H1 (cell line): ENCODE results near the gene WDR81. TPM values are rescaled to one million over a fixed set of nuclear protein-coding genes. Genes with fewer than 3 reads are reported as not detected.
"Not testable (repeated sequence)": the region's sequence is repeated elsewhere in the genome, so short reads cannot be mapped to it uniquely, and the experiment has no call there.

Source experiments
- CTCF ChIA-PET: fragments of 300-600 bp; sonication (Branson Sonifier 250); formaldehyde crosslinking; loops from one replicate; lab custom pipeline; 2021; ENCODE audit not compliant: partially characterized antibody; lab: Charles Lee
- POLR2A ChIA-PET: fragments of 300-600 bp; sonication (Branson Sonifier 250); formaldehyde crosslinking; loops from one replicate; lab custom pipeline; 2021; ENCODE audit warnings: inconsistent platforms; ENCODE audit not compliant: partially characterized antibody; lab: Charles Lee
- DNase-seq, 2 experiments: peaks; one replicate each; pipeline versions ENCODE4 v3.0.0 to v3.0.0-alpha.2; 2010 to 2022; ENCODE audit warnings: low spot score in 2 of 2, low read depth in 1 of 2, mixed read lengths in 1 of 2
- FAIRE-seq: peaks from 2 replicates; lab custom pipeline; 2011; peaks lifted over from hg19 to GRCh38; lab: Jason Lieb, UNC
- H2AFZ ChIP-seq: 2 replicates; pipeline ENCODE4 v1.8.1; 2012; ENCODE audit warnings: low read length, inconsistent platforms
- H2AK5ac ChIP-seq: 2 replicates; pipeline ENCODE4 v1.6.1; 2013; ENCODE audit warnings: low read depth, low read length
- H2BK120ac ChIP-seq: replicated peaks from 2 replicates; pipeline ENCODE3; 2013; ENCODE audit warnings: low read depth, low read length, inconsistent platforms
- H2BK12ac ChIP-seq: 2 replicates; pipeline ENCODE4 v1.6.1; 2013; ENCODE audit warnings: low read depth, low read length
- H2BK15ac ChIP-seq: 2 replicates; pipeline ENCODE4 v1.6.1; 2013; ENCODE audit warnings: low read length
- H2BK20ac ChIP-seq: 2 replicates; pipeline ENCODE4 v1.6.1; 2013; ENCODE audit warnings: low read length
- H2BK5ac ChIP-seq: 2 replicates; pipeline ENCODE4 v1.6.1; 2013; ENCODE audit warnings: low read depth, low read length
- H3K14ac ChIP-seq: 2 replicates; pipeline ENCODE4 v1.6.1; 2013; ENCODE audit warnings: inconsistent platforms; ENCODE audit not compliant: insufficient read length
- H3K18ac ChIP-seq: 2 replicates; pipeline ENCODE4 v1.6.1; 2013; ENCODE audit warnings: low read length; ENCODE audit errors: extremely low read depth
- H3K23ac ChIP-seq: 2 replicates; pipeline ENCODE4 v1.6.1; 2013; ENCODE audit warnings: inconsistent platforms; ENCODE audit not compliant: insufficient read length
- H3K23me2 ChIP-seq: 2 replicates; pipeline ENCODE4 v1.6.1; 2013; ENCODE audit warnings: low read depth, low read length
- H3K27ac ChIP-seq: 2 replicates; pipeline ENCODE4 v1.6.1; 2011; ENCODE audit warnings: low read depth, low read length, inconsistent platforms
- H3K27me3 ChIP-seq, 4 experiments: replicated peaks in 1 of 4; 1 replicate in 1 of 4; 2 replicates in 3 of 4; pipeline versions ENCODE4 v1.6.1 to v1.8.1; 2011 to 2013; ENCODE audit warnings: low read length in 3 of 4, mild to moderate bottlenecking in 3 of 4, inconsistent platforms in 2 of 4, mixed read lengths in 2 of 4, moderate library complexity in 1 of 4; ENCODE audit not compliant: control insufficient read depth in 3 of 4, insufficient read depth in 3 of 4; ENCODE audit errors: extremely low read depth in 1 of 4
- H3K36me3 ChIP-seq, 4 experiments: 2 replicates each; pipeline versions ENCODE4 v1.6.1 to v1.8.1; 2011 to 2013; ENCODE audit warnings: mild to moderate bottlenecking in 4 of 4, low read length in 3 of 4, moderate library complexity in 2 of 4, control low read depth in 1 of 4, inconsistent platforms in 1 of 4; ENCODE audit not compliant: insufficient read depth in 4 of 4, control insufficient read depth in 2 of 4
- H3K4ac ChIP-seq: replicated peaks from 2 replicates; pipeline ENCODE3; 2013; ENCODE audit warnings: low read length, low read depth, mixed read lengths, inconsistent platforms; ENCODE audit not compliant: insufficient read length
- H3K4me1 ChIP-seq, 4 experiments: replicated peaks in 1 of 4; 1 replicate in 1 of 4; 2 replicates in 3 of 4; pipeline versions ENCODE4 v1.6.1 to v1.8.1; 2011 to 2013; ENCODE audit warnings: low read length in 3 of 4, inconsistent platforms in 2 of 4, mixed read lengths in 1 of 4; ENCODE audit not compliant: insufficient read depth in 4 of 4, control insufficient read depth in 3 of 4
- H3K4me2 ChIP-seq, 2 experiments: 2 replicates each; pipeline versions ENCODE4 v1.6.1 to v1.8.1; 2011 to 2013; ENCODE audit warnings: low read depth in 2 of 2, low read length in 2 of 2, control low read depth in 1 of 2, inconsistent platforms in 1 of 2, mild to moderate bottlenecking in 1 of 2; ENCODE audit not compliant: insufficient read depth in 1 of 2
- H3K4me3 ChIP-seq, 4 experiments: fragments of 200-600, 300-600 bp in 1 of 4; sonication (generic), shearing (Covaris generic), sonication (Bioruptor Twin) in 1 of 4; 2 replicates each; pipeline versions ENCODE4 v1.5.1 to v1.8.1; 2011 to 2016; ENCODE audit warnings: low read length in 4 of 4, low read depth in 3 of 4, control low read depth in 2 of 4, inconsistent platforms in 2 of 4, mild to moderate bottlenecking in 2 of 4, mixed read lengths in 1 of 4, moderate library complexity in 1 of 4; ENCODE audit not compliant: insufficient read depth in 2 of 4; ENCODE audit errors: extremely low read depth in 1 of 4
- H3K56ac ChIP-seq: replicated peaks from 2 replicates; pipeline ENCODE3; 2013; ENCODE audit warnings: low read depth, mild to moderate bottlenecking, mixed read lengths, low read length, inconsistent platforms; ENCODE audit not compliant: insufficient read length
- H3K79me1 ChIP-seq: 2 replicates; pipeline ENCODE4 v1.6.1; 2013; ENCODE audit warnings: low read depth, low read length, control low read depth
- H3K79me2 ChIP-seq, 2 experiments: 2 replicates each; pipeline versions ENCODE4 v1.6.1 to v1.8.1; 2012 to 2013; ENCODE audit warnings: low read length in 2 of 2, mild to moderate bottlenecking in 2 of 2, inconsistent platforms in 1 of 2; ENCODE audit not compliant: insufficient read depth in 2 of 2, control insufficient read depth in 1 of 2
- H3K9ac ChIP-seq, 4 experiments: replicated peaks in 1 of 4; 1 replicate in 1 of 4; 2 replicates in 3 of 4; pipeline versions ENCODE4 v1.6.1 to v1.8.1; 2011 to 2013; ENCODE audit warnings: low read depth in 3 of 4, low read length in 3 of 4, control low read depth in 2 of 4, mild to moderate bottlenecking in 2 of 4, moderate library complexity in 2 of 4, inconsistent platforms in 1 of 4; ENCODE audit errors: extremely low read depth in 1 of 4
- H3K9me3 ChIP-seq, 2 experiments: 2 replicates each; pipeline versions ENCODE4 v1.6.1 to v1.8.1; 2012 to 2013; ENCODE audit warnings: mild to moderate bottlenecking in 2 of 2, moderate library complexity in 2 of 2, control low read depth in 1 of 2, inconsistent platforms in 1 of 2, low read depth in 1 of 2, low read length in 1 of 2, mixed read lengths in 1 of 2; ENCODE audit not compliant: insufficient read depth in 2 of 2
- H4K20me1 ChIP-seq, 2 experiments: replicated peaks in 1 of 2; 2 replicates each; pipeline versions ENCODE3 to v1.8.1; 2011 to 2013; ENCODE audit warnings: inconsistent platforms in 2 of 2, low read length in 2 of 2, mild to moderate bottlenecking in 1 of 2; ENCODE audit not compliant: insufficient read depth in 2 of 2, control insufficient read depth in 1 of 2
- H4K5ac ChIP-seq: 2 replicates; pipeline ENCODE4 v1.6.1; 2013; ENCODE audit warnings: low read length, low read depth, mixed read lengths, inconsistent platforms; ENCODE audit not compliant: insufficient read length
- H4K8ac ChIP-seq: 2 replicates; pipeline ENCODE4 v1.8.0; 2013; ENCODE audit warnings: mild to moderate bottlenecking, moderate library complexity, low read length, inconsistent platforms; ENCODE audit not compliant: insufficient read depth; ENCODE audit errors: extremely low read depth
- H4K91ac ChIP-seq: replicated peaks from 2 replicates; pipeline ENCODE3; 2013; ENCODE audit warnings: low read length, mixed read lengths, inconsistent platforms; ENCODE audit not compliant: insufficient read length
- WGBS, 2 experiments: shearing (Covaris generic) in 1 of 2; methylation state at CpG; one replicate each; pipeline versions ENCODE4 v1.1.6 to v1.1.7; 2013 to 2015; ENCODE audit warnings: low lambda C conversion rate in 2 of 2, mixed read lengths in 2 of 2, inconsistent platforms in 1 of 2, low coverage in 1 of 2, missing lambda C conversion rate in 1 of 2; ENCODE audit not compliant: insufficient replicate concordance in 2 of 2, insufficient coverage in 1 of 2, insufficient read length in 1 of 2; ENCODE audit errors: extremely low coverage in 1 of 2, missing lambda C conversion rate in 1 of 2; 5-methylcytosine and 5-hydroxymethylcytosine counted together
- polyA plus RNA-seq, 7 experiments: library from polyadenylated mRNA; depleted of rRNA in 3 of 7; stranded (reverse) in 5 of 7; unstranded in 2 of 7; fragments of >200 nt in 5 of 7; fragments of 200-250 nt in 2 of 7; gene quantifications; 1 replicate in 5 of 7; 2 replicates in 1 of 7; 4 replicates in 1 of 7; pipeline versions ENCODE4 v1.2.1 to v1.2.3, GENCODE V29; 2011 to 2013; ENCODE audit warnings: missing spikeins in 2 of 7, mixed read lengths in 2 of 7
- total RNA-seq: library from RNA; stranded (reverse); fragmentation: NEBNext Ultra II Directional; extraction: Animal tissue kit (Norgen Biotek cat#: 25700); gene quantifications from 2 replicates; pipeline ENCODE4 v1.2.1, GENCODE V29; 2021

Gene WDR81
- total and polyA plus RNA-seq, 2 of the 8 experiments (the other 6 are each of a cell fraction or from before 2014, with no cell fraction given) = 9.1 to 12.3 TPM

DNA sequence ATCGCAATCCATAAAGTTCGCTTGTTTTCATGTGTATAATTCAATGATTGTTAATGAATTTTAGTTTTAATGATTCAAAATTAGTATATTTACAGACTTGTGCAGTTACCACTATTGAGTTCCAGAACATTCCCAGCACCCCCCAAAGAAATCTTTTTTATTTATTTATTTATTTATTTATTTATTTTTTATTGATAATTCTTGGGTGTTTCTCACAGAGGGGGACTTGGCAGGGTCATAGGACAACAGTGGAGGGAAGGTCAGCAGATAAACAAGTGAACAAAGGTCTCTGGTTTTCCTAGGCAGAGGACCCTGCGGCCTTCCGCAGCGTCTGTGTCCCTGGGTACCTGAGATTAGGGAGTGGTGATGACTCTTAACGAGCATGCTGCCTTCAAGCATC, 36.1 kb upstream of the WDR81 start:
- not testable (repeated sequence) for H3K56ac ChIP-seq, H4K5ac ChIP-seq, H3K27me3 ChIP-seq, H3K79me2 ChIP-seq, H2BK20ac ChIP-seq, H4K91ac ChIP-seq, H2BK12ac ChIP-seq, H4K8ac ChIP-seq, H2BK120ac ChIP-seq, H3K4me2 ChIP-seq, H3K23me2 ChIP-seq, DNase-seq, H3K36me3 ChIP-seq, H2AFZ ChIP-seq, H2AK5ac ChIP-seq, H3K27ac ChIP-seq, H3K79me1 ChIP-seq, H4K20me1 ChIP-seq, H2BK15ac ChIP-seq, H3K4ac ChIP-seq, H3K18ac ChIP-seq, H3K4me1 ChIP-seq, FAIRE-seq, H3K4me3 ChIP-seq, H3K23ac ChIP-seq, H3K9ac ChIP-seq, H3K14ac ChIP-seq, H2BK5ac ChIP-seq
- H3K9me3 ChIP-seq = peaks cover 0 to 12% of the 10 kb centered on the region in 2 experiments; a peak in 1 of 4 replicates
- POLR2A ChIA-PET = interaction anchor here (1.3 kb wide), 1 partner anchor 20 kb away, joined by 4 read pairs; no protein-coding TSS in a partner anchor
- CTCF ChIA-PET = interaction anchor here (0.6 to 1.2 kb wide), 4 partner anchors 15 to 383 kb away, joined by 3 to 4 read pairs (median 3); no protein-coding TSS in a partner anchor
- 85% methylated on average over 6 of the region's 6 CpGs; no CpG with 5 or more reads in 1 of the 2 experiments for WGBS, 2 experiments
